Astrocyte (in vitro differentiated cells and primary cell): ENCODE data around the gene DDX59. TPM values are rescaled to one million over a fixed set of nuclear protein-coding genes. Genes with fewer than 3 reads are reported as not detected.
"Not testable (repeated sequence)": the region's sequence is repeated elsewhere in the genome, so short reads cannot be mapped to it uniquely, and the experiment has no call there.

ENCODE experiments used
- DNase-seq: peaks from one replicate; pipeline ENCODE4 v3.0.0-alpha.2; 2010; ENCODE audit warnings: low read depth
- FAIRE-seq: peaks from 2 replicates; lab custom pipeline; 2011; peaks lifted over from hg19 to GRCh38; lab: Jason Lieb, UNC
- H2AFZ ChIP-seq: 2 replicates; pipeline ENCODE4 v1.6.0; 2012; ENCODE audit warnings: low read depth, low read length, inconsistent platforms
- H3K27ac ChIP-seq: 2 replicates; pipeline ENCODE4 v1.5.1; 2011; ENCODE audit warnings: low read depth, low read length, inconsistent platforms
- H3K27me3 ChIP-seq: 2 replicates; pipeline ENCODE4 v1.6.0; 2011; ENCODE audit warnings: low read length, inconsistent platforms; ENCODE audit not compliant: insufficient read depth
- H3K36me3 ChIP-seq: 2 replicates; pipeline ENCODE4 v1.5.1; 2011; ENCODE audit warnings: low read length, inconsistent platforms; ENCODE audit not compliant: insufficient read depth
- H3K4me1 ChIP-seq: 2 replicates; pipeline ENCODE4 v1.5.1; 2011; ENCODE audit warnings: low read length, inconsistent platforms; ENCODE audit not compliant: insufficient read depth
- H3K4me2 ChIP-seq: 2 replicates; pipeline ENCODE4 v1.6.0; 2012; ENCODE audit warnings: low read length, inconsistent platforms
- H3K4me3 ChIP-seq: 2 replicates; pipeline ENCODE4 v1.5.1; 2011; ENCODE audit warnings: low read depth, mild to moderate bottlenecking, low read length, inconsistent platforms; ENCODE audit not compliant: insufficient read depth
- H3K79me2 ChIP-seq: 2 replicates; pipeline ENCODE4 v1.6.0; 2012; ENCODE audit warnings: mild to moderate bottlenecking, low read length, inconsistent platforms; ENCODE audit not compliant: insufficient read depth
- H3K9ac ChIP-seq: 2 replicates; pipeline ENCODE4 v1.6.0; 2012; ENCODE audit warnings: mild to moderate bottlenecking, low read length, inconsistent platforms
- H3K9me3 ChIP-seq: 2 replicates; pipeline ENCODE4 v1.5.1; 2012; ENCODE audit warnings: low read depth, mild to moderate bottlenecking, low read length, inconsistent platforms; ENCODE audit not compliant: insufficient read depth
- H4K20me1 ChIP-seq: 2 replicates; pipeline ENCODE4 v1.6.0; 2012; ENCODE audit warnings: low read length, inconsistent platforms; ENCODE audit not compliant: insufficient read depth
- H3K27ac Mint-ChIP-seq: one replicate; pipeline ENCODE4 v1.8.0; 2021; ENCODE audit warnings: mild to moderate bottlenecking, mixed read lengths; ENCODE audit not compliant: unreplicated experiment
- H3K27me3 Mint-ChIP-seq: one replicate; pipeline ENCODE4 v1.8.0; 2021; ENCODE audit warnings: low read depth, mixed read lengths; ENCODE audit not compliant: unreplicated experiment
- H3K36me3 Mint-ChIP-seq: one replicate; pipeline ENCODE4 v1.8.0; 2021; ENCODE audit warnings: low read depth, mixed read lengths; ENCODE audit not compliant: unreplicated experiment
- H3K4me1 Mint-ChIP-seq: one replicate; pipeline ENCODE4 v1.8.0; 2021; ENCODE audit warnings: low read depth, mixed read lengths; ENCODE audit not compliant: unreplicated experiment
- H3K4me3 Mint-ChIP-seq: one replicate; pipeline ENCODE4 v1.8.0; 2021; ENCODE audit warnings: mild to moderate bottlenecking, moderate library complexity, mixed read lengths; ENCODE audit not compliant: unreplicated experiment
- H3K9me3 Mint-ChIP-seq: one replicate; pipeline ENCODE4 v1.8.0; 2021; ENCODE audit warnings: mild to moderate bottlenecking, mixed read lengths; ENCODE audit not compliant: unreplicated experiment
- EZH2 ChIP-seq: IDR thresholded peaks from 2 replicates; pipeline ENCODE4 v1.6.1; 2012; ENCODE audit warnings: mild to moderate bottlenecking, low read length, inconsistent platforms; ENCODE audit not compliant: insufficient read depth
- total RNA-seq: library from RNA; stranded (reverse); gene quantifications from 2 replicates; pipeline ENCODE4 v1.2.1, GENCODE V29; 2021
- TF ChIP-seq, protein P1 (sequence below): IDR thresholded peaks from 2 replicates; pipeline ENCODE4 v1.5.1; 2011; ENCODE audit warnings: low read depth, mild to moderate bottlenecking, inconsistent platforms, low read length, moderate library complexity; ENCODE audit not compliant: insufficient read depth

Gene DDX59
- total RNA-seq, 1 donor from 2014 or later, result 12.6 TPM

GRCh38 chr1:200636681-200637080, 33.0 kb downstream of the DDX59 start:
- FAIRE-seq (no peak), DNase-seq (no peak)
- H4K20me1 ChIP-seq, result no peaks in the 10 kb centered on the region

DNA sequence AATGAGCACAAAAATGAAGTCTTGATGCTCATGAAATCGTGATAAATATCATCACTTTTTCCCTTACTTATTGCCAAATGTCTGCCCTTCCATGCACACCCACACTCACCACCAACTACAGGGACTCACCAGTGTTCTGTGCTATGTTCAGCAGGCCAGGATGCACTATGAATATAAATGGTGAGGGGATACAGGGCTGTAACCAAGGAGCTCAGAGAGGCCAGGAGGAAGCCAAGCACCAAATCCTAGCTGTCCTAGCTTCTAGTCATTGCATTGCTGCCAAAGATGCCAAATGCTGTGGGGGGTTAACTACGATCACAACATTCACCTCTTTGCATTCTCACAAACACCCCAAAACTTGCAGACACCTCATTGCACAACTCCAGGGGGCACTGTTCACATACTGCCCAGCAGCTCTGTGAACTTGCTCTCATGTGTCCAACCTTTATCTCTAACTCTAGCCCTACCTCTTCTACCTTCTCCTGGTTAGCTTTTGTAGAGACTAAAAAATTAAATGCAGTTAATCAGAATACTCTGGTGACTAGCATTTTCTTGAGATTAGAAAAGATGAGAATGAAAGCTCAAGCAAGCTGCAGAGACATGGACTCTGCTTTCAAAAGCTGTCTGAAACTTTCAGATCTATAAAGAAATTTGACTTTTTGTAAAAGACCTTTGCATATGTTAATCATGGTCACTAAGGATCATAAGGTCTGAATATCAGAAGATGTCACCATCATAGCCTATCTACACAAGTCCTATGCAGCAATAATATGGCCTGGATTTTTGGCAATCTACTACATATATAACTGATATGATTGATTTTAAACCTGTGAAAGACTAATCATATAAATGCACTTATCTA, 35.2 kb downstream of the DDX59 start:
- H3K27ac Mint-ChIP-seq, result no peak overlapping the region
- no peak overlapping the region for H3K27ac ChIP-seq
- no peaks in the 10 kb centered on the region for H3K9me3 Mint-ChIP-seq
- H3K4me1 Mint-ChIP-seq, result no peaks in the 10 kb centered on the region
- H3K36me3 Mint-ChIP-seq, result peaks cover 2% of the 10 kb centered on the region
- no peak overlapping the region for H3K4me3 ChIP-seq
- H4K20me1 ChIP-seq, result no peaks in the 10 kb centered on the region
- no peak for TF ChIP-seq EZH2
- TF ChIP-seq, protein P1, sequence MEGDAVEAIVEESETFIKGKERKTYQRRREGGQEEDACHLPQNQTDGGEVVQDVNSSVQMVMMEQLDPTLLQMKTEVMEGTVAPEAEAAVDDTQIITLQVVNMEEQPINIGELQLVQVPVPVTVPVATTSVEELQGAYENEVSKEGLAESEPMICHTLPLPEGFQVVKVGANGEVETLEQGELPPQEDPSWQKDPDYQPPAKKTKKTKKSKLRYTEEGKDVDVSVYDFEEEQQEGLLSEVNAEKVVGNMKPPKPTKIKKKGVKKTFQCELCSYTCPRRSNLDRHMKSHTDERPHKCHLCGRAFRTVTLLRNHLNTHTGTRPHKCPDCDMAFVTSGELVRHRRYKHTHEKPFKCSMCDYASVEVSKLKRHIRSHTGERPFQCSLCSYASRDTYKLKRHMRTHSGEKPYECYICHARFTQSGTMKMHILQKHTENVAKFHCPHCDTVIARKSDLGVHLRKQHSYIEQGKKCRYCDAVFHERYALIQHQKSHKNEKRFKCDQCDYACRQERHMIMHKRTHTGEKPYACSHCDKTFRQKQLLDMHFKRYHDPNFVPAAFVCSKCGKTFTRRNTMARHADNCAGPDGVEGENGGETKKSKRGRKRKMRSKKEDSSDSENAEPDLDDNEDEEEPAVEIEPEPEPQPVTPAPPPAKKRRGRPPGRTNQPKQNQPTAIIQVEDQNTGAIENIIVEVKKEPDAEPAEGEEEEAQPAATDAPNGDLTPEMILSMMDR, result no peak
- DNase-seq (no peak), FAIRE-seq (no peak)
- no peaks in the 10 kb centered on the region for H3K79me2 ChIP-seq
- no peak overlapping the region for H3K4me2 ChIP-seq
- H3K27me3 ChIP-seq, result no peaks in the 10 kb centered on the region
- no peak overlapping the region for H3K9ac ChIP-seq
- no peaks in the 10 kb centered on the region for H3K27me3 Mint-ChIP-seq
- H3K36me3 ChIP-seq, result no peaks in the 10 kb centered on the region
- H3K4me3 Mint-ChIP-seq, result no peak overlapping the region
- no peaks in the 10 kb centered on the region for H3K9me3 ChIP-seq
- no peak overlapping the region for H2AFZ ChIP-seq
- no peaks in the 10 kb centered on the region for H3K4me1 ChIP-seq

More at GRCh38 chr1:200636681-200637080, 33.0 kb downstream of the DDX59 start:
- Histone ChIP-seq H3K27me3 (no peaks in the 10 kb centered on the region), H3K27ac (no peak overlapping the region), H3K79me2 (no peaks in the 10 kb centered on the region), H2AFZ (no peak overlapping the region), H3K4me2 (no peak overlapping the region), H3K9me3 (no peaks in the 10 kb centered on the region), H3K4me1 (peaks cover 13% of the 10 kb centered on the region), H3K4me3 (no peak overlapping the region), H3K9ac (no peak overlapping the region), H3K36me3 (no peaks in the 10 kb centered on the region)
- TF ChIP-seq EZH2, result no peak
- TF ChIP-seq, protein P1, result no peak
- peaks cover 2% of the 10 kb centered on the region for H3K36me3 Mint-ChIP-seq
- no peak overlapping the region for H3K27ac Mint-ChIP-seq
- H3K4me1 Mint-ChIP-seq, result peaks cover 4% of the 10 kb centered on the region
- no peaks in the 10 kb centered on the region for H3K27me3 Mint-ChIP-seq
- H3K9me3 Mint-ChIP-seq, result no peaks in the 10 kb centered on the region
- H3K4me3 Mint-ChIP-seq, result no peak overlapping the region

- no peaks in the 10 kb centered on the region for H3K36me3 Mint-ChIP-seq
- Histone ChIP-seq H4K20me1 (no peaks in the 10 kb centered on the region), H3K4me1 (no peaks in the 10 kb centered on the region), H3K27me3 (no peaks in the 10 kb centered on the region), H3K79me2 (no peaks in the 10 kb centered on the region), H3K9ac (no peak overlapping the region), H3K36me3 (no peaks in the 10 kb centered on the region), H3K9me3 (no peaks in the 10 kb centered on the region), H3K27ac (no peak overlapping the region), H3K4me3 (no peak overlapping the region), H2AFZ (no peak overlapping the region), H3K4me2 (no peak overlapping the region)
- TF ChIP-seq, protein P1, result no peak
- TF ChIP-seq EZH2, result no peak
- H3K4me3 Mint-ChIP-seq, result no peak overlapping the region
- no peaks in the 10 kb centered on the region for H3K27me3 Mint-ChIP-seq
- no peaks in the 10 kb centered on the region for H3K4me1 Mint-ChIP-seq
- H3K27ac Mint-ChIP-seq, result no peak overlapping the region
- FAIRE-seq, result no peak
- DNase-seq, result no peak
- no peaks in the 10 kb centered on the region for H3K9me3 Mint-ChIP-seq
These were observed 38.3 kb downstream of the DDX59 start for GRCh38 chr1:200631375-200631774.

GRCh38 chr1:200630515-200630899, 39.2 kb downstream of the DDX59 start:
- not testable (repeated sequence) for H3K36me3 Mint-ChIP-seq, H4K20me1 ChIP-seq, H3K4me1 ChIP-seq, H3K27me3 ChIP-seq, H3K27ac Mint-ChIP-seq, H3K4me3 Mint-ChIP-seq, H3K79me2 ChIP-seq, H2AFZ ChIP-seq, H3K9me3 Mint-ChIP-seq, H3K27ac ChIP-seq, DNase-seq, H3K9ac ChIP-seq, H3K36me3 ChIP-seq, H3K4me1 Mint-ChIP-seq, H3K4me3 ChIP-seq, H3K4me2 ChIP-seq, H3K9me3 ChIP-seq, FAIRE-seq, H3K27me3 Mint-ChIP-seq
